Activated CD4-positive, alpha-beta T cell treated with anti-CD3 and anti-CD28 coated beads for 24 hours (primary cell): Measurements from ENCODE around the gene DCAF16.

Source experiments
- DNase-seq, 2 donors: peaks; one replicate each; pipeline ENCODE4 v3.0.0-alpha.2; 2020; ENCODE audit warnings: low read depth in 2 of 2

The DCAF16 gene

DNA sequence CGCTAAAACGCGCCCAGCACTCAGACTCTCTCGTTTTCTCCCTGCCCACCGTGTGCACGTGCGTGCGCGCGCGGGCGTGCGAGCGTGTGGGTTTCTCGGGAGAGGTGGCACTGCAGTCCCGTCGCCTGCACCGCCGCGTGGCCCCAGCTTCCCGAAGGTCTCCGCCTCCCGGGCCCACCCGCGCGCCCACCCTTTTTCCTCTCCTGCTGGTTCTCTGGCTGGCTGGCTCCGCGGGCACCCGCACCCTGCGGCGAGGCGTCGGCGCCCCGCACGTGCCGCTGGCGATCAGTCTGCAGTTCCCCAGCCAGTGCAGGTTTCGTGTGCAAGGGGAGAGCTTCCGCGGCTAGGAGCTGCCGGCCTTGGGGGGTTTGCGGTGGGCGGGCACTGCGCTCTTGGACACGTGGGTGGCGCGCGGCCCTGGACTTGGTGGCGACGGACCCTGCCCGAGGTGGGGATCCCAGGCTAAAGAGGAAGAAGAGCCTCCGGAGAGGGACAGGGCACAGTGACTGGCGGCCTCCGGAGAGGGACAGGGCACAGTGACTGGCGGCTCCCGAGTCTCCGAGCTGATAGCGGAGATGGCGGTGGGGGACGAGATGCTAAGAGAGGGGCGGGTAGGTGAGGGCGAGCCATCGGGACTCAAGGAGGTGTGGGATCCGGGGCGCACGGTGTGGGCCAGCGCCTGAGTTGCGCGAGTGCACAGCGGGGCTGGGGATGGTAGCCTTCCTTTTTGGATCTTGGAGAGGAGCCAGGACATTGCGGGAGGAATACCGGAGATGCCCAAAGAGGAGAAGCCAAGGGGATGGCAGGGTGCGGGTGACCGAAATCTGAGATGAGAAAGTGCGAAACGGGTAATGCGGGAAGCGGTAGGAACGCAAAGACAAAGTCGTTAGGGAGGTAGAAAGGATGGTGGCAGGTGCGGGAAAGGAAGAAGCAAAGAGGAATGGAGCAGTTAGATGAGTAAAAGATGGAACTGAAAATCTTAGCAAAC lies 29.0 kb downstream of the DCAF16 start, which contains the start of gene FAM184B:
Gene FAM184B (minus strand): TSS at position 322 of the 988 bp plus-strand sequence. CDS start 322 bp downstream, outside the sequence.
- no peak for DNase-seq

DNA sequence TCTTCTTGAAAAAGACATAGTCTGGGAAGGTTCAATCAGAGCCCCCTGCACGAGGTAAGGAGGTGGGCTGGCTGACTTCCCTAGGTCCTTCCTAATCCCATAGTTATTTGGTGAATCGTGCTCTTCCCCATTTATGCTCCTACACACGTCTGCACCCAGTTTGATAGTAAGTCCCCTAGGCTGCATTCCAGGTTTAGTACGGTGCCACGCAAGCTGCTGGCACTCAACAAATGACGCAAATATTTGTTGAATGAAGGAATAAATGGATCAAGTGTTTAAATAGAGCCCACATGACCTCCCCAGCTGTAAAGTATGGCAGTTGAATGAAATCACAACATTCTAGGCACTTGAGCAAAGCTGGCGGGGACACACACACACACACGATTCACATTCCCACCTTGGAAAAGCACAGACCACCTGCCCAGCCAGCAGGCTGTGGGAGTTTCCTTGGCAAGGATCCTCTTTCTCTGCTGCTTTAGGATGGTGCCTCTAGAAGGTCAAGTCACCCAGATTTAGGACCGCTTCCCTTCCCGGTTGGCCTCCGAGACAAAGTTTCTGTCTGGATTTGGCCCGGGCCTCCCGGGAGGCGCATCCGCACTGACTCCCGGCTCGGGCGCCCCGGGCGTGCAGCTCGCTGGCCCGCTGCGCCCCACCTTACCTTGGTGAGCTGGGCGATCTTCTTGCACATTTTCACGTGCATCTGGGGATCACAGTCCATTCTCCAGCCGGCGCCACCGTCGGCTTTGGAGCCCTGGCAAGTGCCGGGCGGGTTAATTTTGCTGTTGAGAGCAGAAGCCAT lies 29.9 kb downstream of the DCAF16 start:
- no peak for DNase-seq

DNA sequence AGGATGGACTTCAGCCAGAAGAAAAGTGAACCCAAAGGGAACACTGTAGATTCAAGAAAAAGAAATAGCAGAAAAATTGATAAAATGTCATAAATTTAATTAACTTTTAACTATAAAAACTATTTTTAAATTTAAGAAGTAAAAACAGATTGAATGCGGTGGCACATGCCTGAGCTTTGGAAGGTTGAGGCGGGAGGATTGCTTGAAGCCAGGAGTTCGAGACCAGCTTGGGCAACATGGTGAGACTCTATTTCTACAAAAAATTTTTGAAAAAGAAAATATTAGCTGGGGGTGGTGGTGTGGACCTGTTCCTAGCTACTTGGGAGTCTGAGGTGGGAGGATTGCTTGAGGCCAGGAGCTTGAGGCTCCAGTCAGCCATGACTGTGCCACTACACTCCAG lies 32.1 kb downstream of the DCAF16 start:
- no peak for DNase-seq

GRCh38 chr4:17773135-17773698 lies 37.3 kb downstream of the DCAF16 start:
- DNase-seq = no peak

GRCh38 chr4:17771284-17771908 lies 39.2 kb downstream of the DCAF16 start:
- DNase-seq = no peak

GRCh38 chr4:17770845-17771244 lies 39.7 kb downstream of the DCAF16 start:
- no peak for DNase-seq

DNA sequence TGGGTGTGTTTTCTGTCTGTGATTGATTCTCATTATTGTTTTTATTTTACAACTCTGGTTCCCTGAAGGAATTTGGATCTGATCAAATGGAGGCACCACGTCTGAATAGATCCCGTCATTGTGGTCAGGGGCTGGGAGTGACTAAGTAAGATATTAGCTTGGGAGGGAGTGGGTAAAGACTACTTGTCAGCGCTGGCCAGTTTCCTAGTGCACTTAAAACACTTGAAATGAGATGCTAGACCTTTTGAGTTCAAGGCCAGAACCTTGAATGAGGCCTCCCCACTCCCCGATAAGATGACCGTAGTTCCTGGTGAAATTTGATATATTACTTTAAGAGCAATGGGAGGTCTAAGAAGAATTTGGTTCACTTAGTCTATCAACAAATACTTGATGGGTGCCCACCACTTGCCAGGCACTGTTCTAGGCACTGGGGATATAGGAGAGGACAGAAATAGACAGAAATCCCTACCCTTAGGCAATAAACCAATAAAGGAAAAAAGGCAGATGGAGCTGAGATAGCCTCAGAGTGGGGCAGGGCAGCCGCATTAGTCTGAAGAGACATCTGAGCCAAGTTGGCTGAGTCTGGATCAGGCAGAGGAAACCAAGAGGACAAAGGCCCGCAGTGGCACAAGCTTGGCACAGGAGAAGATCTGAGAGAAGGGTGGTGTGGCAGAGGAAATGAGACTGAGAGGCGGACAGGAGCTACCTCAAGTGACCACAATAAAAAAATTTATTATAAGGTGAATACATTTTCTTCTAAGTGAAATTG lies 41.0 kb downstream of the DCAF16 start:
- no peak for DNase-seq

GRCh38 chr4:17766826-17767458 lies 43.6 kb downstream of the DCAF16 start:
- no peak for DNase-seq

GRCh38 chr4:17765514-17766286 lies 44.9 kb downstream of the DCAF16 start:
- DNase-seq = no peak

DNA sequence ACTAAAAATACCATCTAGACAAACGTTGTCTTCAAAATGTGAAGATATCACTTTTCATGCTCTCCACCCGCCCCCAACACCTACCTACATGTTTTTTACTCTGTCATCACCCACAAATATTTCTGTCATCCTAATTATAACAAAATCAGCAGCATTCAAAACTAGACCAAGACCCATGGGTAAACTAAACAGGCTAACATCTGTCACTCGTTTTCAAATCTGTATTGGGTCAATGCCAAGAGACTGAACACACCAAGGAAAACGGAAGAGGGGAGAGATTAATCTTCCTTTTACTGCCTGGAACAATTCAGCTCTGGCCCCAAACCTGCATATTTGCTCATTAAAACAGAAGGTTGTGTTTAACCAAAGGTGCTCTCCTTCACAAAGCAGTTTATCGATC lies 46.6 kb downstream of the DCAF16 start:
- DNase-seq = no peak

GRCh38 chr4:17763416-17763815 lies 47.1 kb downstream of the DCAF16 start:
- no peak for DNase-seq

DNA sequence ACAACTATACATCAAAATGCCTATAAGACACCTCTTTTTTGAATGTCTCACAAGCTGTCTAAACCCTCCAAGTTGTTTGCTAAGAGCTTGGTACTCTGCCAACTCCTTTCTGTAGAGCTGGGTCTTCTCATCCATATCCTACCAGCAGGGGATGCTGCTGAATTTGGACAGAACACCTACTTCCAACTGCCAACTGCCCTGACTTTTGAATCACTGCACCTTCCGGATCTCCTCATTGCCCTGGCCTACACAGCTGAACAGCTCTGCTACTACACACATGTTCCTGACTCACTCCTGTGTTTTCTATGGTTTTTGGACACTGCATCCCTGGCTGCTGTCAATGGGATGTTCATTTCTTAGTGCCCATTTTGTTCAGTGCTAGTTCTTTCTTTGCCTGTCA lies 47.8 kb downstream of the DCAF16 start:
- no peak for DNase-seq

DNA sequence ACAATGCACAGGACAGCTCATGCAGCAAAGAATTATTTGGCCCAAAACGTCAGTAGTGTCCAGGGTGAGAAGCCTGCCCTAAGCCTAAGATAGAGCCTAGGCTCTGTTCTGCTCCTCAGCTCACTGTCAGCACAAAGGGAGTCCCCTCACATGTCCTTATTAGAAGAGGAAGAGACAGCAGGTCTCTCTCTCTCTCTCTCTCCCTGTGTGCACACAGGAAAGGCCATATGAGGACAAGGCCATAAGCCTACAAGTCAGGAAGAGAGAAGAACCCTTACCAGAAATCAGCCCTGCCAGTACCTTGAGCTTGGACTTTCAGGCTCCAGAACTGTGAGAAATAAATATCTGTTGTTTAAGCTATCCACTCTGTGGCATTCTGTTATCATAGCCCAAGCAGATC lies 49.5 kb downstream of the DCAF16 start:
- DNase-seq = no peak

GRCh38 chr4:17760626-17761025 lies 49.9 kb downstream of the DCAF16 start:
- DNase-seq = no peak

- DNase-seq = no peak
Measured at GRCh38 chr4:17758485-17758884, 52.1 kb downstream of the DCAF16 start.

- DNase-seq = no peak
Measured at GRCh38 chr4:17757621-17758020, 52.9 kb downstream of the DCAF16 start.

GRCh38 chr4:17753646-17754045 lies 56.9 kb downstream of the DCAF16 start:
- no peak for DNase-seq
